ENCODE data around the gene PDGFB. TPM values are rescaled to one million over a fixed set of nuclear protein-coding genes. Genes with fewer than 3 reads are reported as not detected.

Gene PDGFB
- total RNA-seq, 2 experiments from 2014 or later: 0.89 to 1.1 TPM

GRCh38 chr22:39208013-39208680 is 36.6 kb downstream of the PDGFB start:
- peaks cover 12% of the 10 kb centered on the region for H3K27me3 Mint-ChIP-seq

DNA sequence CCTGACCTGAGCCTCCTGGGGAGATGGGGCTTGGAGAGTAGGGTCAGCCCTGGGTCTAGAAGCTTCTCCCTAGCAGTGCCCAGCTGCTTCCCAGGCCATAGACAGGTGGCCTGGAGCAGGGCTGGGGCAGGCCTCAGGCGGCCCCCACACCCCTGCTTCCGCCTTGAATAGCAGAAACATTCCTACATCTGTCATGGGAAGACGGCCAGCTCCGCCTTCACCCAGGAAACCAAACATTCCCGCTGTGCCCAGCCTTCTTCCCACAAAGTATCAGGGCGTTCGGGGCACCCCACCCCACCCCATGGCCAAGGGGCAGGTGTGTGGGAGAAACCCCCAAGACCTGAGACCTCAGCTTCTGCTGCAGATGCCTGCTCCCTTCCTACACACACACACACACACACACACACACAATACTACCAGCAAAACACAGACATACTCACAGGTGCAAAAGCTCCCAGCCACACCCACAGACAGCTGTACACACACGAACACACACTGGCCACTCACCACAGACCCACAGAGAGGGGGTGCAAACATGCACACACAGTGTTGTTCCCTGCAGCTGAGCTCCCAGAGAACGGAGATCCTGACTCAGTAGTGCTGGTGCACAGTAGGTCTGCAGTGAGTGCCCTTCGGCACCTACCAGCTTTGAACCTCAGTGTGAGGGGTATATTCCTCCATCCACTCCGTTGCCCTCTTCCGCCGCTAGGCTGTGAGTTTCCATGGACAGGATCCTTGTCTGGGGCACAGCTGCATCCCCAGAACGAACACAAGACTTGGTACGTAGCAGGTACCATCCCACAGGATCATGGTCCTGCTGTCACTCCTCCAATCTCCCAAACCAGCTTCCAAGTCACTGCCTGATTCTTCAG is 37.4 kb downstream of the PDGFB start:
- H3K27ac Mint-ChIP-seq: no peak overlapping the region
- ChIA-PET POLR2A (no interaction called here), CTCF (interaction anchor here (1.3 kb wide), 1 partner anchor 108 kb away, joined by 3 read pairs; no protein-coding TSS in a partner anchor)
- no peak overlapping the region for H3K4me3 Mint-ChIP-seq
- H3K9me3 Mint-ChIP-seq: no peaks in the 10 kb centered on the region
- no peaks in the 10 kb centered on the region for H3K36me3 Mint-ChIP-seq (ENCODE audit: low read depth)
- H3K27me3 Mint-ChIP-seq: peaks cover 9% of the 10 kb centered on the region
- peaks cover 20% of the 10 kb centered on the region for H3K4me1 Mint-ChIP-seq
- no peak for DNase-seq

More at GRCh38 chr22:39208013-39208680, 36.6 kb downstream of the PDGFB start:
- ChIA-PET CTCF (interaction anchor here (0.6 kb wide), 1 partner anchor 32 kb away, joined by 4 read pairs; no protein-coding TSS in a partner anchor), POLR2A (no interaction called here)
- Mint-ChIP-seq H3K27ac (peak overlapping the region; percentile 73), H3K36me3 (ENCODE audit: low read depth) (no peaks in the 10 kb centered on the region), H3K4me3 (no peak overlapping the region), H3K9me3 (no peaks in the 10 kb centered on the region), H3K4me1 (peaks cover 20% of the 10 kb centered on the region)
- no peak for DNase-seq

- POLR2A ChIA-PET: interaction anchor here (0.6 kb wide), 1 partner anchor 1321 kb away, joined by 3 read pairs; no protein-coding TSS in a partner anchor
- H3K9me3 Mint-ChIP-seq: no peaks in the 10 kb centered on the region
- CTCF ChIA-PET: interaction anchor here (0.6 to 1.3 kb wide), 2 partner anchors 100 to 109 kb away, joined by 3 read pairs; no protein-coding TSS in a partner anchor
- peaks cover 9% of the 10 kb centered on the region for H3K27me3 Mint-ChIP-seq
- no peaks in the 10 kb centered on the region for H3K36me3 Mint-ChIP-seq (ENCODE audit: low read depth)
- H3K4me3 Mint-ChIP-seq: no peak overlapping the region
- DNase-seq: no peak
- H3K27ac Mint-ChIP-seq: peak overlapping the region; percentile 25
- H3K4me1 Mint-ChIP-seq: peaks cover 20% of the 10 kb centered on the region
Measured at GRCh38 chr22:39206491-39206890, 38.3 kb downstream of the PDGFB start.

DNA sequence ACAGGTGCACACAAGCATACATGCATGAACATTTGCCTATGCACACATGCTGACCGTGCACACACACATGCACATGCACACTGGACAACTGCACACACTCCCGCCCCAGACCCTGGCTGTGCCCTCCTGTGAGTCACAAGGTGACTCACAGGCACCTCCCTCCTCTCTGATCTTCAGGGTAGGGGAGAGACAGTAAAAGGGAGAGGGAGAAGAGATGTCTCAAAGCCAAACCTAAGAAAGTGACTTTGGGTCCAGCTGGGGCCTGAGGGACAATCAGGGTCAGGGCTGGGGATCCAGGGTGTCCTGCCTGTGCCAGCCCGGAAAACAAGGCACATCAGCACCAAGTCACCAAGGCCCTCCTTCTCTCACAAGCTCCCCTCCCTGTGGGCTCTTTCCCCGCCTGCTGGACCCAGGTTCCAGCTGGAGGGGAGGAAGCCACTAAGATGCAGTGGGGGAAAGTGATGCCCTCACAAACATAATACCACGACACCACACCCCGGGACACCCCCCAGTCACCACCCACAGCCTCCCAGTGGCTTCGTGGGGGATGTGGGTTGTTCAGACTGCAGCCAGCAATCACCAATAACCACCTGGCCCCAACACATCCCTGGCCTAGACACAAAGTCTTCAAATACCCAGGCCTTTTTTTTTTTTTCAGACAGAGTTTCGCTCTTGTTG is 39.3 kb downstream of the PDGFB start:
- H3K27ac Mint-ChIP-seq: peak overlapping the region; percentile 60
- CTCF ChIA-PET: interaction anchor here (0.6 to 1.3 kb wide), 3 partner anchors 20 to 101 kb away, joined by 3 to 4 read pairs (median 3); no protein-coding TSS in a partner anchor
- peak overlapping the region; percentile 22 for H3K4me3 Mint-ChIP-seq
- H3K36me3 Mint-ChIP-seq (ENCODE audit: low read depth): no peaks in the 10 kb centered on the region
- POLR2A ChIA-PET: no interaction called here
- peak; percentile 11 for DNase-seq
- H3K4me1 Mint-ChIP-seq: peaks cover 20% of the 10 kb centered on the region
- H3K27me3 Mint-ChIP-seq: peaks cover 9% of the 10 kb centered on the region
- H3K9me3 Mint-ChIP-seq: no peaks in the 10 kb centered on the region

- no peak overlapping the region for H3K27ac Mint-ChIP-seq
- H3K4me3 Mint-ChIP-seq: no peak overlapping the region
- peaks cover 7% of the 10 kb centered on the region for H3K27me3 Mint-ChIP-seq
- no peaks in the 10 kb centered on the region for H3K36me3 Mint-ChIP-seq (ENCODE audit: low read depth)
- DNase-seq: no peak
- ChIA-PET CTCF (interaction anchor here (1.3 kb wide), 1 partner anchor 19 kb away, joined by 3 read pairs; no protein-coding TSS in a partner anchor), POLR2A (no interaction called here)
- peaks cover 20% of the 10 kb centered on the region for H3K4me1 Mint-ChIP-seq
- no peaks in the 10 kb centered on the region for H3K9me3 Mint-ChIP-seq
Measured at GRCh38 chr22:39204216-39204615, 40.6 kb downstream of the PDGFB start.

GRCh38 chr22:39197578-39197977 is 47.2 kb downstream of the PDGFB start:
- ChIA-PET POLR2A (no interaction called here), CTCF (interaction anchor here (0.6 to 1.9 kb wide), 3 partner anchors 18 to 148 kb away, joined by 3 to 4 read pairs (median 3); no protein-coding TSS in a partner anchor)
- no peak overlapping the region for H3K4me3 Mint-ChIP-seq
- peaks cover 6% of the 10 kb centered on the region for H3K4me1 Mint-ChIP-seq
- H3K27ac Mint-ChIP-seq: no peak overlapping the region
- no peaks in the 10 kb centered on the region for H3K36me3 Mint-ChIP-seq (ENCODE audit: low read depth)
- H3K27me3 Mint-ChIP-seq: peaks cover 16% of the 10 kb centered on the region
- peaks cover 4% of the 10 kb centered on the region for H3K9me3 Mint-ChIP-seq
- DNase-seq: no peak

- Mint-ChIP-seq H3K9me3 (peaks cover 4% of the 10 kb centered on the region), H3K27me3 (peaks cover 18% of the 10 kb centered on the region), H3K4me1 (peaks cover 6% of the 10 kb centered on the region), H3K36me3 (ENCODE audit: low read depth) (no peaks in the 10 kb centered on the region), H3K27ac (no peak overlapping the region), H3K4me3 (no peak overlapping the region)
- CTCF ChIA-PET: interaction anchor here (0.6 kb wide), 1 partner anchor 689 kb away, joined by 3 read pairs; no protein-coding TSS in a partner anchor
- no peak for DNase-seq
- POLR2A ChIA-PET: no interaction called here
Measured at GRCh38 chr22:39194098-39194497, 50.7 kb downstream of the PDGFB start.

DNA sequence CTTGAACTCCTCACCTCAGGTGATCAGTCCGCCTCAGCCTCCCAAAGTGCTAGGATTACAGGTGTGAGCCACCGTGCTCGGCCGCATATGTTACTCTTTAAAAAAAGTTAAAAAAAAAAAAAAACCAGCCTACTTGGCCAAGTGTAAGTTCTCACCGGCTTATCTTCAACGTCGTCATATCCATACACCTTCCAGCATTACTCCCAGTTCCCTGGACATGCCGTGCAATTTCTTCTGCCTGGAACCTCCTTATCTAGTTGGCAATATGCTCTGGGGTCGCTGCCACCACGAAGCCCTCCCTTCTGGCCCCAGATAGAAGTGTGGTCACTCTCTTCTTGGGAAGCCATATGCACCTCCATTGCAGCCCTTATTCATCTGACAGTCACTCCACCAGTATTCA is 56.0 kb downstream of the PDGFB start:
- no peak overlapping the region for H3K4me3 Mint-ChIP-seq

DNA sequence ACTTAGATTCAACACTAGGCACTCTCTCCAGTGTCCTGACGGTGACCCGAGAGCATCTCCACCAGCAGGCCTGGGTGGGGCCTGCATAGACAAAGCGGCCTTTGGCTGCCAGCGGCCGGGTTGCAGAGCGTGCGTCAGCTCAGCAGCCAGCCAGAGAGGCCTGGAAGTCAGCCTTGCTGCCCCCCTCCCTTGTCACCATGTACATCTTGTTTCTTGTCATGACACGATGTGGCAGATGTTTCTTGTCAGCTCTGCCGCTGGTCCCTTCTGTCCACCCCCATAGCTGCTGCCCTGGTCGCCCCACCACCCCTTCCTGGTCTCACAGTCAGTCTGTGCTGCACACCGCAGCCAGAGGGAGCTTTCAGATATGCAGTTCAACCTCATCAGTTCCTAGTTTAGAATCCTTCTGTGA is 59.2 kb downstream of the PDGFB start:
- no peak for DNase-seq
- Mint-ChIP-seq H3K36me3 (ENCODE audit: low read depth) (no peaks in the 10 kb centered on the region), H3K4me1 (no peaks in the 10 kb centered on the region), H3K27me3 (peaks cover 3% of the 10 kb centered on the region), H3K9me3 (peaks cover 2% of the 10 kb centered on the region), H3K4me3 (no peak overlapping the region), H3K27ac (no peak overlapping the region)
- POLR2A ChIA-PET: no interaction called here
- CTCF ChIA-PET: interaction anchor here (1.4 kb wide), 1 partner anchor 19 kb away, joined by 3 read pairs; no protein-coding TSS in a partner anchor

More for the DNA sequence above, 56.0 kb downstream of the PDGFB start:
- H3K9me3 Mint-ChIP-seq: no peaks in the 10 kb centered on the region
- H3K27me3 Mint-ChIP-seq: peaks cover 7% of the 10 kb centered on the region
- ChIA-PET POLR2A (no interaction called here), CTCF (no interaction called here)
- no peak overlapping the region for H3K27ac Mint-ChIP-seq
- no peaks in the 10 kb centered on the region for H3K4me1 Mint-ChIP-seq
- no peak for DNase-seq
- H3K36me3 Mint-ChIP-seq (ENCODE audit: low read depth): no peaks in the 10 kb centered on the region

DNA sequence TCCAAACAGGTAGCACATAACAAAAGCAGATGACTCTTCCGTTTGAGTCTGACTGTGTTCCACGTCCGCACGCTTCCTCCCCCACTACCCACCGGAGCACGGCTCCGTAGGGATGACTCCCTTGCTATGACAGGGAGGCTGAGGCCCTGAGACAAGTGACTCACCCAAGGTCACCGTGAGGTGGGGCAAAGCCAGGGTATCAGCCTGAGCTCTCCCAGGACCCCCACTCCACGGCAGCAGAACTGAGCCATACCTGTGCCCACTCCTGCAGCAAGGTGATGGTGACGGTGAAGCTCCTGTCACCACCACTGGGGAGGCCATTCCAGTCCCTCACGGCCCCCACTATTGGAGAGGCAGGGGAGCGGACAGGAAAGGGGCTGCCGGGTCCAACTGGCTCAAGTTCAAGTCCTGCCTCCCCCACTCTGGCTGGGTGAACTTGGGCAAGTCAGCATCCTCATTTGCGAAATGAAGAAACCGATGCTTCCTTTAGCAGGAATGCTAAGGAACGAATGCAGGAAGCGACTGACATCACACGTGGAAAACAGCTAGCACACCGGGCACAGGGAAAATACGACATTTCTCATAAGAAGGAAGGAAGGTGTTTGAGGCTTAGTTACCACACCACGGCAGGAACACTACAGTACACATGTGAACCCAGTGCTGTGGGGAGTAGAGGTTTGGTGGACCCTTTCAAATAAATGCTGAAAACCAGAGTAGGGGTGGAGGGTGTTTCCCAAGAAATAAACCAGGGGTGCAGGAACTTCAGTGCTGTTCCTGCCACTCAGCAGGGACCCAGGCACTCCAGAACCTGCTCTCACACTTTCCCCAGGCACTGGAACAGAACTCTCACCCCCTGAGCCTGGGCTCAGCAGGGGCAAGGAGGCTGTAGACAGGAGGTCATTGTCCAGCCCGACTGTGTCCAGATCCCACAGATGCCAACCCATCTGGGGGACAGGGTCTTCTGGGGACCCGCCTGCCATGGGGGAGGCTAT is 59.9 kb downstream of the PDGFB start:
- ChIA-PET CTCF (interaction anchor here (1.4 kb wide), 2 partner anchors 20 to 105 kb away, joined by 3 read pairs; no protein-coding TSS in a partner anchor), POLR2A (no interaction called here)
- peaks cover 3% of the 10 kb centered on the region for H3K27me3 Mint-ChIP-seq
- H3K9me3 Mint-ChIP-seq: peaks cover 2% of the 10 kb centered on the region
- no peak for DNase-seq
- H3K4me1 Mint-ChIP-seq: no peaks in the 10 kb centered on the region
- H3K27ac Mint-ChIP-seq: no peak overlapping the region
- H3K36me3 Mint-ChIP-seq (ENCODE audit: low read depth): no peaks in the 10 kb centered on the region
- no peak overlapping the region for H3K4me3 Mint-ChIP-seq

GRCh38 chr22:39183991-39184585 is 60.7 kb downstream of the PDGFB start:
- Mint-ChIP-seq H3K4me1 (no peaks in the 10 kb centered on the region), H3K27me3 (peaks cover 2% of the 10 kb centered on the region), H3K4me3 (no peak overlapping the region), H3K9me3 (peaks cover 2% of the 10 kb centered on the region), H3K36me3 (ENCODE audit: low read depth) (no peaks in the 10 kb centered on the region), H3K27ac (no peak overlapping the region)
- no peak for DNase-seq
- ChIA-PET CTCF (interaction anchor here (1.0 to 1.4 kb wide), 2 partner anchors 106 to 126 kb away, joined by 3 read pairs; no protein-coding TSS in a partner anchor), POLR2A (no interaction called here)
